GM23338 (cell line): ENCODE results near the gene MLC1. TPM values are rescaled to one million over a fixed set of nuclear protein-coding genes. Genes with fewer than 3 reads are reported as not detected.

Experiments
- ATAC-seq: fragments of 200-7000 bp; cut with Tn5 transposase; 3 replicates; pipeline ENCODE4 v1.9.1; 2020
- DNase-seq: peaks from one replicate; pipeline ENCODE4 v3.0.0-alpha.2; 2015; ENCODE audit warnings: low spot score
- H2AFZ ChIP-seq: fragments of 200-600 bp; sonication (generic); 2 replicates; pipeline ENCODE4 v1.8.0; 2016; ENCODE audit warnings: antibody characterized with exemption, mild to moderate bottlenecking, moderate library complexity
- H3F3A ChIP-seq: fragments of 200-600 bp; sonication (generic); replicated peaks from 2 replicates; pipeline ENCODE4 v1.8.0; 2017; ENCODE audit warnings: antibody characterized with exemption, mixed run types, low read depth
- H3K27ac ChIP-seq: fragments of 200-600 bp; sonication (generic); 2 replicates; pipeline ENCODE4 v1.6.1; 2016; ENCODE audit warnings: low read depth
- H3K27me3 ChIP-seq: fragments of 200-600 bp; sonication (generic); 2 replicates; pipeline ENCODE4 v1.8.0; 2016; ENCODE audit warnings: mild to moderate bottlenecking, mixed run types, moderate library complexity; ENCODE audit not compliant: insufficient read depth
- H3K36me3 ChIP-seq: fragments of 200-600 bp; sonication (generic); 2 replicates; pipeline ENCODE4 v1.8.0; 2016; ENCODE audit warnings: mild to moderate bottlenecking; ENCODE audit not compliant: insufficient read depth
- H3K4me1 ChIP-seq: fragments of 200-600 bp; sonication (generic); 2 replicates; pipeline ENCODE4 v1.8.0; 2016; ENCODE audit warnings: mild to moderate bottlenecking, moderate library complexity; ENCODE audit not compliant: insufficient read depth
- H3K4me2 ChIP-seq: fragments of 200-600 bp; sonication (generic); 2 replicates; pipeline ENCODE4 v1.7.1; 2017; ENCODE audit warnings: mixed run types
- H3K4me3 ChIP-seq: fragments of 200-600 bp; sonication (generic); 2 replicates; pipeline ENCODE4 v1.6.1; 2016; ENCODE audit warnings: mixed run types
- H3K79me2 ChIP-seq: fragments of 200-600 bp; sonication (generic); replicated peaks from 2 replicates; pipeline ENCODE4 v1.8.0; 2017; ENCODE audit warnings: mild to moderate bottlenecking; ENCODE audit not compliant: insufficient read depth
- H3K9me2 ChIP-seq: fragments of 200-600 bp; sonication (generic); 2 replicates; pipeline ENCODE4 v1.8.0; 2017; ENCODE audit not compliant: insufficient read depth
- H4K20me1 ChIP-seq: fragments of 200-600 bp; sonication (generic); replicated peaks from 2 replicates; pipeline ENCODE4 v1.8.0; 2017; ENCODE audit warnings: mild to moderate bottlenecking; ENCODE audit not compliant: insufficient read depth
- H3K27ac Mint-ChIP-seq: 2 replicates; pipeline ENCODE4 v1.8.0; 2020; ENCODE audit warnings: inconsistent platforms, mild to moderate bottlenecking, moderate library complexity, mixed read lengths
- H3K27me3 Mint-ChIP-seq: 3 replicates; pipeline ENCODE4 v1.8.0; 2022; ENCODE audit warnings: low read depth, mild to moderate bottlenecking, moderate library complexity, mixed read lengths, inconsistent platforms; ENCODE audit not compliant: insufficient read depth, poor library complexity
- H3K36me3 Mint-ChIP-seq: 3 replicates; pipeline ENCODE4 v1.8.0; 2021; ENCODE audit warnings: low read depth, mild to moderate bottlenecking, inconsistent platforms, moderate library complexity, mixed read lengths
- H3K4me1 Mint-ChIP-seq: 3 replicates; pipeline ENCODE4 v1.8.0; 2020; ENCODE audit warnings: mild to moderate bottlenecking, inconsistent platforms, mixed read lengths
- H3K4me3 Mint-ChIP-seq: 3 replicates; pipeline ENCODE4 v1.8.0; 2021; ENCODE audit warnings: moderate library complexity, mild to moderate bottlenecking, inconsistent platforms, mixed read lengths
- H3K9me3 Mint-ChIP-seq: 3 replicates; pipeline ENCODE4 v1.8.0; 2020; ENCODE audit warnings: moderate library complexity, mild to moderate bottlenecking, inconsistent platforms, mixed read lengths
- CREB1 ChIP-seq: fragments of 250-450 bp; sonication (Bioruptor Pico); IDR thresholded peaks from 2 replicates; pipeline ENCODE4 v1.5.0; 2020; ENCODE audit warnings: low read depth, mild to moderate bottlenecking, moderate library complexity
- EZH2 ChIP-seq: fragments of 200-600 bp; sonication (generic); IDR thresholded peaks from one replicate; pipeline ENCODE4 v1.8.0; 2017; ENCODE audit warnings: antibody characterized with exemption, mild to moderate bottlenecking, low read depth; ENCODE audit not compliant: unreplicated experiment
- EZH2phosphoT487 ChIP-seq: fragments of 200-600 bp; sonication (generic); IDR thresholded peaks from one replicate; pipeline ENCODE4 v1.8.1; 2018; ENCODE audit warnings: antibody characterized with exemption; ENCODE audit not compliant: unreplicated experiment
- JUNB ChIP-seq: IDR thresholded peaks from one replicate; pipeline ENCODE4 v1.6.1; 2016; ENCODE audit warnings: antibody characterized with exemption; ENCODE audit not compliant: unreplicated experiment
- STAT1 ChIP-seq: IDR thresholded peaks from one replicate; pipeline ENCODE4 v1.6.1; 2016; ENCODE audit warnings: antibody characterized with exemption; ENCODE audit not compliant: unreplicated experiment
- ZNF114 ChIP-seq: fragments of 250-450 bp; sonication (Bioruptor Pico); IDR thresholded peaks from 2 replicates; pipeline ENCODE4 v1.5.0; 2020; ENCODE audit warnings: mild to moderate bottlenecking, moderate library complexity
- long read RNA-seq: library from polyadenylated mRNA; unstranded; transcript quantifications from one replicate; pipeline ENCODE4 v2.0.0, GENCODE V29; 2020; ENCODE audit not compliant: unreplicated experiment
- polyA plus RNA-seq: library from polyadenylated mRNA; unstranded; fragments of >200 nt; fragmentation: Nextera tagmentation; extraction: Ambion mirVana; gene quantifications from 2 replicates; pipeline ENCODE4 v1.2.1, GENCODE V29; 2016
- total RNA-seq: library from RNA; depleted of rRNA; stranded (reverse); fragments of >200 nt; shearing (Covaris generic); gene quantifications from 2 replicates; pipeline ENCODE4 v1.2.3, GENCODE V29; 2014; rRNA removed
- TF ChIP-seq, protein P1 (sequence below), 2 experiments: fragments of 200-600 bp in 1 of 2; sonication (generic) in 1 of 2; conservative IDR thresholded peaks; 2 replicates each; pipeline versions ENCODE4 v1.5.1 to v1.6.1; 2016 to 2017; ENCODE audit warnings: antibody characterized with exemption in 2 of 2, low read depth in 2 of 2, mild to moderate bottlenecking in 2 of 2, moderate library complexity in 1 of 2
- TF ChIP-seq, protein P2 (sequence below): IDR thresholded peaks from one replicate; pipeline ENCODE4 v1.6.1; 2018; ENCODE audit warnings: antibody characterized with exemption; ENCODE audit not compliant: unreplicated experiment
- TF ChIP-seq, protein P3 (sequence below): fragments of 250-450 bp; sonication (Bioruptor Pico); IDR thresholded peaks from 2 replicates; pipeline ENCODE4 v1.5.0; 2020; ENCODE audit warnings: mild to moderate bottlenecking, moderate library complexity
- TF ChIP-seq, protein P4 (sequence below): IDR thresholded peaks from 2 replicates; pipeline ENCODE4 v1.6.1; 2016; ENCODE audit warnings: antibody characterized with exemption

The MLC1 gene
- total RNA-seq (not detected in 2 replicates), polyA plus RNA-seq (not detected in 2 replicates)
- long read RNA-seq: 0 reads

DNA sequence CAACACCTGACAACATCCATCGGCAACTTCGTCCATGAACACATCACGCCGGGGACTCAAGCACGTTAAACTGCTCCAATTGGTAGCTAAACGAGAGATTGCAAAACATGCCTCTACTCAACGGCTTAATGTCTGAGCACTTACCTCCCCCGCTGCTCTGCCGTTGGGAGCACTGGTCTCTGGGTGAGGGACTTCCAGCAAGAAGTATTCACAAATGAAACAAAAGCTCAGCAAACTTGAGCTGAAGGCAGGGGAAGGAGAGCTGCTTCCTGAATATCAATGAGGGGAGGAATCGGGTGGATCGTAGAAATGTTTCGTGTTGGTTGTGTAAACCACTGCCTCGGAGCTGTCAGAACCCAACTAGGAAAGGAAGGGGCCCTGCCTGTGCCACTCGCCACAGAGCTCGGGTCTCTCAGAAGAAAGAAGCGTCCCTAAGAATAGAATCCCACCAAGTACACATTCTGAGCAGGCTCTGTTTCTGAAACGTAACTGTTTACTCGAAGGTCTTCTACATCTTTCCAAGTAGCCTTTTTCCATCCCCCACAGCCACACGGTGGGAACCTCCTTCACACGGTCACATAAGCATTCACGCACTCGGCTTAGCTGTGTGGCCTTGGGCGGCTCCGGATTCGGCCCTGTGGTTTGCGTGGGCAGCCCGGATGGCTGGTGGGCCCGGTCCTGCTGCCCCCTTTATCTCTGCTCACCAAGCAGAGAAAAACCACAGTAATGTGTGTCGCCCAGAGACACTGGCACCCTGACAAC is at the start of gene MLC1:
TSS of gene MLC1 (minus strand) at position 216 of the 762 bp plus-strand sequence. CDS start 524 bp downstream, outside the sequence.
- H3K36me3 Mint-ChIP-seq: peaks cover 5% of the 10 kb centered on the region; the same call in 1 of the 3 replicates
- no peak within 1 kb of the TSS for H3K4me3 ChIP-seq
- peaks cover 19% of the 10 kb centered on the region for H3K27me3 Mint-ChIP-seq
- 0 out of 2 replicates have a peak within 1 kb of the TSS, but pooled peaks have one; percentile 34 for H3K4me2 ChIP-seq
- peak within 1 kb of the TSS; percentile 29; the same call in 2 of the 3 replicates for H3K4me3 Mint-ChIP-seq
- H3K27me3 ChIP-seq: peaks cover 11% of the 10 kb centered on the region
- H4K20me1 ChIP-seq: no peaks in the 10 kb centered on the region
- H3K27ac ChIP-seq: no peak within 1 kb of the TSS
- H3K36me3 ChIP-seq: no peaks in the 10 kb centered on the region
- no peak for DNase-seq
- peaks cover 5% of the 10 kb centered on the region; the same call in 1 of the 2 replicates for H3F3A ChIP-seq
- H3K4me1 ChIP-seq: no peaks in the 10 kb centered on the region; the same call in 1 of the 2 replicates
- peak; percentile 18; the same call in 2 of the 3 replicates for ATAC-seq
- TF ChIP-seq, protein P1, sequence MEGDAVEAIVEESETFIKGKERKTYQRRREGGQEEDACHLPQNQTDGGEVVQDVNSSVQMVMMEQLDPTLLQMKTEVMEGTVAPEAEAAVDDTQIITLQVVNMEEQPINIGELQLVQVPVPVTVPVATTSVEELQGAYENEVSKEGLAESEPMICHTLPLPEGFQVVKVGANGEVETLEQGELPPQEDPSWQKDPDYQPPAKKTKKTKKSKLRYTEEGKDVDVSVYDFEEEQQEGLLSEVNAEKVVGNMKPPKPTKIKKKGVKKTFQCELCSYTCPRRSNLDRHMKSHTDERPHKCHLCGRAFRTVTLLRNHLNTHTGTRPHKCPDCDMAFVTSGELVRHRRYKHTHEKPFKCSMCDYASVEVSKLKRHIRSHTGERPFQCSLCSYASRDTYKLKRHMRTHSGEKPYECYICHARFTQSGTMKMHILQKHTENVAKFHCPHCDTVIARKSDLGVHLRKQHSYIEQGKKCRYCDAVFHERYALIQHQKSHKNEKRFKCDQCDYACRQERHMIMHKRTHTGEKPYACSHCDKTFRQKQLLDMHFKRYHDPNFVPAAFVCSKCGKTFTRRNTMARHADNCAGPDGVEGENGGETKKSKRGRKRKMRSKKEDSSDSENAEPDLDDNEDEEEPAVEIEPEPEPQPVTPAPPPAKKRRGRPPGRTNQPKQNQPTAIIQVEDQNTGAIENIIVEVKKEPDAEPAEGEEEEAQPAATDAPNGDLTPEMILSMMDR (conservative IDR thresholded peaks at IDR 0.05; ENCODE audit: low read depth in 2 of 2): no peak
- TF ChIP-seq JUNB (no peak), EZH2 (no peak), ZNF114 (CRISPR knock-in tag) (no peak), CREB1 (no peak), STAT1 (no peak), EZH2phosphoT487 (no peak)
- TF ChIP-seq, protein P2, sequence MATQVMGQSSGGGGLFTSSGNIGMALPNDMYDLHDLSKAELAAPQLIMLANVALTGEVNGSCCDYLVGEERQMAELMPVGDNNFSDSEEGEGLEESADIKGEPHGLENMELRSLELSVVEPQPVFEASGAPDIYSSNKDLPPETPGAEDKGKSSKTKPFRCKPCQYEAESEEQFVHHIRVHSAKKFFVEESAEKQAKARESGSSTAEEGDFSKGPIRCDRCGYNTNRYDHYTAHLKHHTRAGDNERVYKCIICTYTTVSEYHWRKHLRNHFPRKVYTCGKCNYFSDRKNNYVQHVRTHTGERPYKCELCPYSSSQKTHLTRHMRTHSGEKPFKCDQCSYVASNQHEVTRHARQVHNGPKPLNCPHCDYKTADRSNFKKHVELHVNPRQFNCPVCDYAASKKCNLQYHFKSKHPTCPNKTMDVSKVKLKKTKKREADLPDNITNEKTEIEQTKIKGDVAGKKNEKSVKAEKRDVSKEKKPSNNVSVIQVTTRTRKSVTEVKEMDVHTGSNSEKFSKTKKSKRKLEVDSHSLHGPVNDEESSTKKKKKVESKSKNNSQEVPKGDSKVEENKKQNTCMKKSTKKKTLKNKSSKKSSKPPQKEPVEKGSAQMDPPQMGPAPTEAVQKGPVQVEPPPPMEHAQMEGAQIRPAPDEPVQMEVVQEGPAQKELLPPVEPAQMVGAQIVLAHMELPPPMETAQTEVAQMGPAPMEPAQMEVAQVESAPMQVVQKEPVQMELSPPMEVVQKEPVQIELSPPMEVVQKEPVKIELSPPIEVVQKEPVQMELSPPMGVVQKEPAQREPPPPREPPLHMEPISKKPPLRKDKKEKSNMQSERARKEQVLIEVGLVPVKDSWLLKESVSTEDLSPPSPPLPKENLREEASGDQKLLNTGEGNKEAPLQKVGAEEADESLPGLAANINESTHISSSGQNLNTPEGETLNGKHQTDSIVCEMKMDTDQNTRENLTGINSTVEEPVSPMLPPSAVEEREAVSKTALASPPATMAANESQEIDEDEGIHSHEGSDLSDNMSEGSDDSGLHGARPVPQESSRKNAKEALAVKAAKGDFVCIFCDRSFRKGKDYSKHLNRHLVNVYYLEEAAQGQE: no peak
- TF ChIP-seq, protein P3, sequence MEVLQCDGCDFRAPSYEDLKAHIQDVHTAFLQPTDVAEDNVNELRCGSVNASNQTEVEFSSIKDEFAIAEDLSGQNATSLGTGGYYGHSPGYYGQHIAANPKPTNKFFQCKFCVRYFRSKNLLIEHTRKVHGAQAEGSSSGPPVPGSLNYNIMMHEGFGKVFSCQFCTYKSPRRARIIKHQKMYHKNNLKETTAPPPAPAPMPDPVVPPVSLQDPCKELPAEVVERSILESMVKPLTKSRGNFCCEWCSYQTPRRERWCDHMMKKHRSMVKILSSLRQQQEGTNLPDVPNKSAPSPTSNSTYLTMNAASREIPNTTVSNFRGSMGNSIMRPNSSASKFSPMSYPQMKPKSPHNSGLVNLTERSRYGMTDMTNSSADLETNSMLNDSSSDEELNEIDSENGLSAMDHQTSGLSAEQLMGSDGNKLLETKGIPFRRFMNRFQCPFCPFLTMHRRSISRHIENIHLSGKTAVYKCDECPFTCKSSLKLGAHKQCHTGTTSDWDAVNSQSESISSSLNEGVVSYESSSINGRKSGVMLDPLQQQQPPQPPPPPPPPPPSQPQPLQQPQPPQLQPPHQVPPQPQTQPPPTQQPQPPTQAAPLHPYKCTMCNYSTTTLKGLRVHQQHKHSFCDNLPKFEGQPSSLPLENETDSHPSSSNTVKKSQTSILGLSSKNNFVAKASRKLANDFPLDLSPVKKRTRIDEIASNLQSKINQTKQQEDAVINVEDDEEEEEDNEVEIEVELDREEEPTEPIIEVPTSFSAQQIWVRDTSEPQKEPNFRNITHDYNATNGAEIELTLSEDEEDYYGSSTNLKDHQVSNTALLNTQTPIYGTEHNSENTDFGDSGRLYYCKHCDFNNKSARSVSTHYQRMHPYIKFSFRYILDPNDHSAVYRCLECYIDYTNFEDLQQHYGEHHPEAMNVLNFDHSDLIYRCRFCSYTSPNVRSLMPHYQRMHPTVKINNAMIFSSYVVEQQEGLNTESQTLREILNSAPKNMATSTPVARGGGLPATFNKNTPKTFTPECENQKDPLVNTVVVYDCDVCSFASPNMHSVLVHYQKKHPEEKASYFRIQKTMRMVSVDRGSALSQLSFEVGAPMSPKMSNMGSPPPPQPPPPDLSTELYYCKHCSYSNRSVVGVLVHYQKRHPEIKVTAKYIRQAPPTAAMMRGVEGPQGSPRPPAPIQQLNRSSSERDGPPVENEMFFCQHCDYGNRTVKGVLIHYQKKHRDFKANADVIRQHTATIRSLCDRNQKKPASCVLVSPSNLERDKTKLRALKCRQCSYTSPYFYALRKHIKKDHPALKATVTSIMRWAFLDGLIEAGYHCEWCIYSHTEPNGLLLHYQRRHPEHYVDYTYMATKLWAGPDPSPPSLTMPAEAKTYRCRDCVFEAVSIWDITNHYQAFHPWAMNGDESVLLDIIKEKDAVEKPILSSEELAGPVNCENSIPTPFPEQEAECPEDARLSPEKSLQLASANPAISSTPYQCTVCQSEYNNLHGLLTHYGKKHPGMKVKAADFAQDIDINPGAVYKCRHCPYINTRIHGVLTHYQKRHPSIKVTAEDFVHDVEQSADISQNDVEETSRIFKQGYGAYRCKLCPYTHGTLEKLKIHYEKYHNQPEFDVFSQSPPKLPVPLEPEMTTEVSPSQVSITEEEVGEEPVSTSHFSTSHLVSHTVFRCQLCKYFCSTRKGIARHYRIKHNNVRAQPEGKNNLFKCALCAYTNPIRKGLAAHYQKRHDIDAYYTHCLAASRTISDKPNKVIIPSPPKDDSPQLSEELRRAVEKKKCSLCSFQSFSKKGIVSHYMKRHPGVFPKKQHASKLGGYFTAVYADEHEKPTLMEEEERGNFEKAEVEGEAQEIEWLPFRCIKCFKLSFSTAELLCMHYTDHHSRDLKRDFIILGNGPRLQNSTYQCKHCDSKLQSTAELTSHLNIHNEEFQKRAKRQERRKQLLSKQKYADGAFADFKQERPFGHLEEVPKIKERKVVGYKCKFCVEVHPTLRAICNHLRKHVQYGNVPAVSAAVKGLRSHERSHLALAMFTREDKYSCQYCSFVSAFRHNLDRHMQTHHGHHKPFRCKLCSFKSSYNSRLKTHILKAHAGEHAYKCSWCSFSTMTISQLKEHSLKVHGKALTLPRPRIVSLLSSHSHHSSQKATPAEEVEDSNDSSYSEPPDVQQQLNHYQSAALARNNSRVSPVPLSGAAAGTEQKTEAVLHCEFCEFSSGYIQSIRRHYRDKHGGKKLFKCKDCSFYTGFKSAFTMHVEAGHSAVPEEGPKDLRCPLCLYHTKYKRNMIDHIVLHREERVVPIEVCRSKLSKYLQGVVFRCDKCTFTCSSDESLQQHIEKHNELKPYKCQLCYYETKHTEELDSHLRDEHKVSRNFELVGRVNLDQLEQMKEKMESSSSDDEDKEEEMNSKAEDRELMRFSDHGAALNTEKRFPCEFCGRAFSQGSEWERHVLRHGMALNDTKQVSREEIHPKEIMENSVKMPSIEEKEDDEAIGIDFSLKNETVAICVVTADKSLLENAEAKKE: no peak
- TF ChIP-seq, protein P4, sequence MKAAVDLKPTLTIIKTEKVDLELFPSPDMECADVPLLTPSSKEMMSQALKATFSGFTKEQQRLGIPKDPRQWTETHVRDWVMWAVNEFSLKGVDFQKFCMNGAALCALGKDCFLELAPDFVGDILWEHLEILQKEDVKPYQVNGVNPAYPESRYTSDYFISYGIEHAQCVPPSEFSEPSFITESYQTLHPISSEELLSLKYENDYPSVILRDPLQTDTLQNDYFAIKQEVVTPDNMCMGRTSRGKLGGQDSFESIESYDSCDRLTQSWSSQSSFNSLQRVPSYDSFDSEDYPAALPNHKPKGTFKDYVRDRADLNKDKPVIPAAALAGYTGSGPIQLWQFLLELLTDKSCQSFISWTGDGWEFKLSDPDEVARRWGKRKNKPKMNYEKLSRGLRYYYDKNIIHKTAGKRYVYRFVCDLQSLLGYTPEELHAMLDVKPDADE: no peak
- H3K79me2 ChIP-seq: no peaks in the 10 kb centered on the region
- H3K9me2 ChIP-seq: no peaks in the 10 kb centered on the region
- peaks cover 6% of the 10 kb centered on the region; the same call in 1 of the 3 replicates for H3K9me3 Mint-ChIP-seq
- peak within 1 kb of the TSS; percentile 88 for H2AFZ ChIP-seq
- no peak within 1 kb of the TSS for H3K27ac Mint-ChIP-seq
- peaks cover 10% of the 10 kb centered on the region for H3K4me1 Mint-ChIP-seq
